Smooth muscle cell of the umbilical artery (primary cell): ENCODE measurements around the gene ZBTB3. TPM values are rescaled to one million over a fixed set of nuclear protein-coding genes. Genes with fewer than 3 reads are reported as not detected.

Source experiments
- total RNA-seq: library from RNA; depleted of rRNA; stranded (reverse); fragments of >200 nt; gene quantifications from 2 replicates; pipeline ENCODE4 v1.2.3, GENCODE V29; 2014

ZBTB3 gene
- total RNA-seq: 8.2 and 11.9 TPM in 2 replicates

GRCh38 chr11:62753736-62754603, at the start of gene ZBTB3:
Gene ZBTB3 (minus strand): TSS chr11:62754160. CDS start chr11:62753664, 496 bp downstream.

GRCh38 chr11:62791501-62792201, 37.7 kb upstream of the ZBTB3 start, which contains the start of gene TMEM223:
Gene TMEM223 (minus strand): TSS chr11:62792006. CDS start chr11:62791994, 12 bp downstream.

GRCh38 chr11:62787005-62787759, 33.2 kb upstream of the ZBTB3 start, which contains the start of gene TMEM179B:
Gene TMEM179B (plus strand): TSS chr11:62787402. CDS start chr11:62787432, 30 bp downstream.

GRCh38 chr11:62771144-62772021, 17.4 kb upstream of the ZBTB3 start, which contains the start of gene TAF6L:
Gene TAF6L (plus strand): TSS chr11:62771396. CDS start chr11:62775784, 4,388 bp downstream.

GRCh38 chr11:62728171-62728988, 25.6 kb downstream of the ZBTB3 start, which contains the start of gene TTC9C:
Gene TTC9C (plus strand): TSS chr11:62728486. CDS start chr11:62728849, 363 bp downstream.

GRCh38 chr11:62727165-62727871, 26.6 kb downstream of the ZBTB3 start, which contains the start of gene HNRNPUL2:
Gene HNRNPUL2 (minus strand): TSS chr11:62727457. CDS start chr11:62727156, 301 bp downstream.

GRCh38 chr11:62707277-62707861, 46.6 kb downstream of the ZBTB3 start, which contains the start of the genes BSCL2 and GNG3:
Gene BSCL2 (minus strand): TSS chr11:62707424. CDS start chr11:62707195, 229 bp downstream.
Gene GNG3 (plus strand): TSS chr11:62707676. CDS start chr11:62708296, 620 bp downstream.

Other genes starting within 250 kb of the ZBTB3 start
- gene AHNAK, start 207.4 kb downstream of the ZBTB3 start, total RNA-seq: 313 and 660 TPM in 2 replicates
- 1,165 and 1,500 TPM in 2 replicates for gene EEF1G, start 180.3 kb downstream of the ZBTB3 start, total RNA-seq
- gene TUT1, start 162.6 kb downstream of the ZBTB3 start, total RNA-seq: 6.5 and 10.7 TPM in 2 replicates
- 92.3 and 107 TPM in 2 replicates for gene MTA2, start 152.3 kb downstream of the ZBTB3 start, total RNA-seq
- 24.5 and 24.6 TPM in 2 replicates for gene EML3, start 141.4 kb downstream of the ZBTB3 start, total RNA-seq
- 2.5 and 3.9 TPM in 2 replicates for gene ROM1, start 140.9 kb downstream of the ZBTB3 start, total RNA-seq
- 61.5 and 63.5 TPM in 2 replicates for gene B3GAT3, start 132.2 kb downstream of the ZBTB3 start, total RNA-seq
- gene GANAB, start 107.5 kb downstream of the ZBTB3 start, total RNA-seq: 505 and 539 TPM in 2 replicates
- gene INTS5, start 100.9 kb downstream of the ZBTB3 start, total RNA-seq: 19.6 and 27.1 TPM in 2 replicates
- gene C11orf98, start 89.0 kb downstream of the ZBTB3 start, total RNA-seq: 17.2 and 17.9 TPM in 2 replicates
- gene CSKMT, start 88.8 kb downstream of the ZBTB3 start, total RNA-seq: 3.5 and 7.4 TPM in 2 replicates
- gene UQCC3, start 82.5 kb downstream of the ZBTB3 start, total RNA-seq: 3.8 and 6.8 TPM in 2 replicates
- 4.5 and 4.6 TPM in 2 replicates for gene LBHD1, start 81.9 kb downstream of the ZBTB3 start, total RNA-seq
- 77.0 and 96.5 TPM in 2 replicates for gene UBXN1, start 75.1 kb downstream of the ZBTB3 start, total RNA-seq
- 0.23 and 0.59 TPM in 2 replicates for gene LRRN4CL, start 64.6 kb downstream of the ZBTB3 start, total RNA-seq
- 41.1 and 119 TPM in 2 replicates for gene BSCL2, start 46.7 kb downstream of the ZBTB3 start, total RNA-seq
- gene GNG3, start 46.5 kb downstream of the ZBTB3 start, total RNA-seq: not detected in 2 replicates
- 14.3 and 18.0 TPM in 2 replicates for gene HNRNPUL2, start 26.7 kb downstream of the ZBTB3 start, total RNA-seq
- gene TTC9C, start 25.7 kb downstream of the ZBTB3 start, total RNA-seq: 29.4 and 32.7 TPM in 2 replicates
- 39.2 and 59.7 TPM in 2 replicates for gene POLR2G, start 7.4 kb upstream of the ZBTB3 start, total RNA-seq
- 15.6 and 23.8 TPM in 2 replicates for gene TAF6L, start 17.2 kb upstream of the ZBTB3 start, total RNA-seq
- gene TMEM179B, start 33.2 kb upstream of the ZBTB3 start, total RNA-seq: 28.9 and 42.5 TPM in 2 replicates
- gene TMEM223, start 37.8 kb upstream of the ZBTB3 start, total RNA-seq: 16.1 and 22.6 TPM in 2 replicates
- 21.1 and 49.2 TPM in 2 replicates for gene NXF1, start 51.3 kb upstream of the ZBTB3 start, total RNA-seq
- 35.9 and 36.6 TPM in 2 replicates for gene STX5, start 77.9 kb upstream of the ZBTB3 start, total RNA-seq
- gene TEX54, start 78.7 kb upstream of the ZBTB3 start, total RNA-seq: not detected in 2 replicates
- gene WDR74, start 85.4 kb upstream of the ZBTB3 start, total RNA-seq: 36.8 and 53.0 TPM in 2 replicates
- 121 and 217 TPM in 2 replicates for gene SLC3A2, start 126.7 kb upstream of the ZBTB3 start, total RNA-seq
- not detected in 2 replicates for gene CHRM1, start 167.2 kb upstream of the ZBTB3 start, total RNA-seq
- not detected in 2 replicates for gene SLC22A6, start 230.8 kb upstream of the ZBTB3 start, total RNA-seq